ENCODE measurements around the gene FBXW5. TPM values are rescaled to one million over a fixed set of nuclear protein-coding genes. Genes with fewer than 3 reads are reported as not detected.
A peak's percentile ranks its signal among the peaks of the same experiment; 100 is the strongest.

FBXW5 gene
- total and polyA plus RNA-seq, 12 donors = 118 to 215 (median 145) TPM

GRCh38 chr9:136978865-136979544 lies 34.5 kb upstream of the FBXW5 start:
- ATAC-seq (no peak), DNase-seq (peak in 1 of 2 donors; percentile 23)
- H3K27me3 ChIP-seq = peaks cover 0 to 31% (median 0%) of the 10 kb centered on the region in 7 donors
- peak overlapping the region in 8 of 10 donors; percentile 55 to 93 (median 88) for H3K27ac ChIP-seq
- H3K9me3 ChIP-seq = no peaks in the 10 kb centered on the region
- no peak for TF ChIP-seq CTCF (IDR thresholded peaks at IDR 0.05)
- peaks cover 16 to 89% (median 62%) of the 10 kb centered on the region in 9 donors for H3K4me1 ChIP-seq
- WGBS, 2 donors = 63 to 66% methylated on average over 39 to 41 of the region's 41 CpGs
- intact Hi-C loops (cut with DNase I) = loop anchor here in 1 of 10 donors (2.0 kb wide), 1 partner anchor 28 kb away; no protein-coding TSS in a partner anchor
- H3K36me3 ChIP-seq = no peaks in the 10 kb centered on the region
- H3K4me3 ChIP-seq = peak overlapping the region in 4 of 10 donors; percentile 18 to 32 (median 26)

GRCh38 chr9:136978073-136978864 lies 33.7 kb upstream of the FBXW5 start:
- Histone ChIP-seq H3K27me3 (peaks cover 0 to 24% (median 0%) of the 10 kb centered on the region in 7 donors), H3K4me1 (peaks cover 16 to 94% (median 62%) of the 10 kb centered on the region in 9 donors), H3K27ac (peak overlapping the region; percentile 58 to 93 (median 89)), H3K4me3 (peak overlapping the region; percentile 49 to 67 (median 58)), H3K9me3 (no peaks in the 10 kb centered on the region), H3K36me3 (no peaks in the 10 kb centered on the region)
- 4 to 5% methylated on average over 59 to 77 of the region's 78 CpGs for WGBS, 2 donors
- DNase-seq (peak; percentile 89), ATAC-seq (peak; percentile 25 to 50 (median 39))
- TF ChIP-seq CTCF (IDR thresholded peaks at IDR 0.05) = no peak
- intact Hi-C loops (cut with DNase I) = loop anchor here in 1 of 10 donors (2.0 kb wide), 1 partner anchor 27 kb away; no protein-coding TSS in a partner anchor

- intact Hi-C loops (cut with DNase I) = loop anchor here in 2 of 10 donors (2.0 kb wide), 2 partner anchors 27 to 29 kb away; no protein-coding TSS in a partner anchor
- ATAC-seq (peak in 1 of 8 donors; percentile 0), DNase-seq (no peak)
- 7 to 14% methylated on average over 26 to 33 of the region's 33 CpGs for WGBS, 2 donors
- no peak for TF ChIP-seq CTCF (IDR thresholded peaks at IDR 0.05)
- Histone ChIP-seq H3K36me3 (no peaks in the 10 kb centered on the region), H3K4me3 (peak overlapping the region; percentile 49 to 67 (median 58)), H3K27me3 (peaks cover 0 to 20% (median 0%) of the 10 kb centered on the region in 7 donors), H3K9me3 (no peaks in the 10 kb centered on the region), H3K4me1 (peaks cover 16 to 94% (median 57%) of the 10 kb centered on the region in 9 donors), H3K27ac (peak overlapping the region; percentile 58 to 93 (median 89))
Observed at GRCh38 chr9:136977649-136978072, 33.1 kb upstream of the FBXW5 start.

GRCh38 chr9:136977223-136977622 lies 32.7 kb upstream of the FBXW5 start, which contains the start of gene PTGDS:
PTGDS (plus strand) TSS chr9:136977504; CDS start chr9:136977579, 75 bp downstream.
- no peak for TF ChIP-seq CTCF (IDR thresholded peaks at IDR 0.05)
- Histone ChIP-seq H3K36me3 (no peaks in the 10 kb centered on the region), H3K4me3 (peak within 1 kb of the TSS; percentile 49 to 67 (median 58)), H3K27ac (peak within 1 kb of the TSS; percentile 58 to 93 (median 89)), H3K27me3 (peaks cover 0 to 20% (median 0%) of the 10 kb centered on the region in 7 donors), H3K9me3 (no peaks in the 10 kb centered on the region), H3K4me1 (peaks cover 16 to 92% (median 54%) of the 10 kb centered on the region in 9 donors)
- peak; percentile 82 for DNase-seq
- intact Hi-C loops (cut with DNase I) = loop anchor here in 1 of 10 donors (2.0 kb wide), 1 partner anchor 28 kb away; no protein-coding TSS in a partner anchor
- peak; percentile 33 to 65 (median 48) for ATAC-seq
- 33 to 51% methylated on average over 9 to 10 of the region's 10 CpGs for WGBS, 2 donors
